Measurements from ENCODE around the gene EPB41L4A.

Gene EPB41L4A

GRCh38 chr5:112390327-112390726, 28.8 kb downstream of the EPB41L4A start:
- TF ChIP-seq, protein P1, sequence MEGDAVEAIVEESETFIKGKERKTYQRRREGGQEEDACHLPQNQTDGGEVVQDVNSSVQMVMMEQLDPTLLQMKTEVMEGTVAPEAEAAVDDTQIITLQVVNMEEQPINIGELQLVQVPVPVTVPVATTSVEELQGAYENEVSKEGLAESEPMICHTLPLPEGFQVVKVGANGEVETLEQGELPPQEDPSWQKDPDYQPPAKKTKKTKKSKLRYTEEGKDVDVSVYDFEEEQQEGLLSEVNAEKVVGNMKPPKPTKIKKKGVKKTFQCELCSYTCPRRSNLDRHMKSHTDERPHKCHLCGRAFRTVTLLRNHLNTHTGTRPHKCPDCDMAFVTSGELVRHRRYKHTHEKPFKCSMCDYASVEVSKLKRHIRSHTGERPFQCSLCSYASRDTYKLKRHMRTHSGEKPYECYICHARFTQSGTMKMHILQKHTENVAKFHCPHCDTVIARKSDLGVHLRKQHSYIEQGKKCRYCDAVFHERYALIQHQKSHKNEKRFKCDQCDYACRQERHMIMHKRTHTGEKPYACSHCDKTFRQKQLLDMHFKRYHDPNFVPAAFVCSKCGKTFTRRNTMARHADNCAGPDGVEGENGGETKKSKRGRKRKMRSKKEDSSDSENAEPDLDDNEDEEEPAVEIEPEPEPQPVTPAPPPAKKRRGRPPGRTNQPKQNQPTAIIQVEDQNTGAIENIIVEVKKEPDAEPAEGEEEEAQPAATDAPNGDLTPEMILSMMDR (conservative IDR thresholded peaks at IDR 0.05) = no peak
- H3K27ac ChIP-seq = peak overlapping the region; percentile 47

DNA sequence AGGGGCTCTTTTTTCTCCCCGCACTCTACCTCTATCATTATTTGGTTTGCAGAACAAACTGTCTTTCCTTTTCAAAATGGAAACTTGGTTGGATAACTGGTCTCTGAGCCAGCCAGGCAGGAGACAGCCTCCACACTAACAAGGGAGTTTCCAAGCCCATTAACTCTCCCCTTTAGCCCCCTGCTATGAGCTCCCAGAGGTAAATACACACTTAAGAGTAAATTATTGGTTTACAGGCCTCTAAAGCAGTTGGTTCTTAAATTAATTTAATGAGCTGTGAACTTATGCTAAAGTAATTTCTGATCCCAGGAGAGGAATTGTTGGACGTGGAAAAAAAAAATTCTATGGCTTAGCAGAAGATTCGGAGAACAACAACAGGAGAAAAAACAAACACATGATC, 30.3 kb downstream of the EPB41L4A start:
- TF ChIP-seq, protein P1 (conservative IDR thresholded peaks at IDR 0.05) = no peak
- H3K27ac ChIP-seq = no peak overlapping the region

DNA sequence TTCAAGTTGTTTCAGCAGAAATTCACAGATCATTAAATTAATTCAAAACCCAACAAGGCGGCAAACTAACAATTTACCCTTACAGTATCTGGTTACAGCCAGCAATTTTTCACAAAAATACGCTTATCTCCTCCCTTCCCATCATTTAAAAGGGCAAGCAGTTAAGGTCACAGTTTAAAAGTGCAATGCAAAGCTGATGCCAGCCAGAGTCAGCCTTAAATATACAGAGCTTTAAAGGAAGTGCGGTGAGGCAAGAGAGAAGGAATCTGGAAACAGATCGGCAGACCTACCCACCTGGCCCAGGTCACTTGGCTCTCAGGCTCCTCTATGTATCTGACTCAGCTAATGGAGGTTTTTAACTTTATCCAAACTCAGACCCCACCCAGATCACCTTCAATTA, 31.0 kb downstream of the EPB41L4A start:
- TF ChIP-seq, protein P1 (conservative IDR thresholded peaks at IDR 0.05) = no peak
- H3K27ac ChIP-seq = no peak overlapping the region

- TF ChIP-seq, protein P1 (conservative IDR thresholded peaks at IDR 0.05) = no peak
Observed at GRCh38 chr5:112386766-112387165, 32.3 kb downstream of the EPB41L4A start.

DNA sequence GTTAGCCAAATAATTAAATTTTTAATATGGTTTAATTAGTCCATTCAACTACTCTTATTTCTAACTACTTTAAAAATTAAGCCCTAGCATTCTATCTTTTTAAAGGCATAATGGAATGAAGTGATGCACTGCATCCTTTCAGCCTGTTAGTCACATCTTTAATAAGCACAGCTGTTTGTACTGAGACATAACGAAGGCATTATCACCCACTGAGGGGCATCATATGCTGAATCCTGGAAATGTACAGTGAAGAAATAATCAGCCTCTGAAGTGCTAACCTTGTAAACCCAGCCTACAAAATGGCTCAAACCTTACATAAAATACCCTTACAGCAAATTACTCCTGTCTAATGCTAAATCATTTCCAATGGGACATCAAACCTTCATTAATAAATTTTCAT, 33.1 kb downstream of the EPB41L4A start:
- no peak overlapping the region for H3K27ac ChIP-seq

More at GRCh38 chr5:112386766-112387165, 32.3 kb downstream of the EPB41L4A start:
- no peak overlapping the region for H3K27ac ChIP-seq

GRCh38 chr5:112385566-112385965, 33.5 kb downstream of the EPB41L4A start:
- no peak overlapping the region for H3K27ac ChIP-seq
- TF ChIP-seq, protein P1 (conservative IDR thresholded peaks at IDR 0.05) = no peak

More for the DNA sequence above, 33.1 kb downstream of the EPB41L4A start:
- TF ChIP-seq, protein P1 (conservative IDR thresholded peaks at IDR 0.05) = no peak

DNA sequence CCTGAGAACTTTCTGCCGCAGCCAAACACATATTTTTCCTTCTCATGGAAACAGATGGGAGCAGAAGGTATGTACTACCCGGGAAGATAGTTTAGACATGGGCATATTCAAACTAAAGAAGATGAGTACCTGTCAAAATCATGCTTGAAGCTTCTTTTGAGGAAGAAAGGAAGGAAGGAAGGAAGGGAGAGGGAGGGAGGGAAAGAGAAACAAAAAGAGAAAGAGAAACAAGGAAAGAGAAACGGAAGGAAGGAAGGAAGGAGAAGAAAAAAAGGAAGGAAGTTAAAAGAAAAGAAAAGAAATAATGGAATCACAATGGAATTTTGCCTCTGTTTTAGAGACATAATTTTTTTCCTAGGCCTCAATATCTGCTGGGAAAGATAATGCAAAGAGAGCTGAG, 34.6 kb downstream of the EPB41L4A start:
- TF ChIP-seq, protein P1 (conservative IDR thresholded peaks at IDR 0.05) = no peak

More for the DNA sequence above, 34.6 kb downstream of the EPB41L4A start:
- no peak overlapping the region for H3K27ac ChIP-seq

All from VCaP (cell line).